HG02885 (cell line): ENCODE data around the gene NINJ1.

ENCODE experiments used
- ATAC-seq: cut with Tn5 transposase; IDR thresholded peaks from one replicate; pipeline ENCODE4 v1.9.1; 2021; ENCODE audit warnings: mild to moderate bottlenecking; ENCODE audit not compliant: unreplicated experiment, poor library complexity

Gene NINJ1

GRCh38 chr9:93134740-93135444 is 841 bp upstream of the NINJ1 start:
- no peak for ATAC-seq

- ATAC-seq = peak; percentile 48
These were observed 403 bp downstream of the NINJ1 start for GRCh38 chr9:93133681-93134014.

- no peak for ATAC-seq
These were observed 938 bp downstream of the NINJ1 start for GRCh38 chr9:93132946-93133680.

GRCh38 chr9:93132287-93132927 is 1.6 kb downstream of the NINJ1 start:
- no peak for ATAC-seq

- ATAC-seq = no peak
These were observed 2.3 kb downstream of the NINJ1 start for GRCh38 chr9:93131599-93132286.

- no peak for ATAC-seq
These were observed 3.1 kb downstream of the NINJ1 start for GRCh38 chr9:93130861-93131481.

- no peak for ATAC-seq
These were observed 4.2 kb downstream of the NINJ1 start for GRCh38 chr9:93129691-93130500.

- no peak for ATAC-seq
These were observed 4.8 kb downstream of the NINJ1 start for GRCh38 chr9:93129286-93129685.

GRCh38 chr9:93128715-93129224 is 5.3 kb downstream of the NINJ1 start:
- ATAC-seq = no peak

- ATAC-seq = no peak
These were observed 5.9 kb downstream of the NINJ1 start for GRCh38 chr9:93128011-93128714.

GRCh38 chr9:93127395-93127911 is 6.6 kb downstream of the NINJ1 start:
- ATAC-seq = no peak

- no peak for ATAC-seq
These were observed 7.2 kb downstream of the NINJ1 start for GRCh38 chr9:93126825-93127368.

- ATAC-seq = no peak
These were observed 7.8 kb downstream of the NINJ1 start for GRCh38 chr9:93126151-93126781.

GRCh38 chr9:93125331-93125894 is 8.6 kb downstream of the NINJ1 start:
- ATAC-seq = no peak

- no peak for ATAC-seq
These were observed 9.3 kb downstream of the NINJ1 start for GRCh38 chr9:93124793-93125192.

GRCh38 chr9:93123561-93124283 is 10.3 kb downstream of the NINJ1 start:
- ATAC-seq = no peak

- no peak for ATAC-seq
These were observed 11.3 kb downstream of the NINJ1 start for GRCh38 chr9:93122721-93123221.
